Limb (tissue), 2 donors: ENCODE results near the gene CAP1.

ENCODE experiments used
- DNase-seq, 2 donors: peaks; one replicate each; pipeline ENCODE4 v3.0.0-alpha.2; 2016; ENCODE audit errors: extremely low spot score in 2 of 2

CAP1 gene

GRCh38 chr1:40095806-40096205 is 55.3 kb downstream of the CAP1 start:
- no peak for DNase-seq

GRCh38 chr1:40096646-40096976 is 56.1 kb downstream of the CAP1 start:
- DNase-seq = no peak

- peak; percentile 77 to 89 for DNase-seq
Observed at GRCh38 chr1:40096977-40097782, 56.7 kb downstream of the CAP1 start, which contains the start of gene PPT1. TSS of gene PPT1 (minus strand) at chr1:40097252. CDS start at chr1:40097238, 14 bp downstream.

GRCh38 chr1:40102038-40102437 is 61.5 kb downstream of the CAP1 start:
- DNase-seq = no peak

- DNase-seq = no peak
Observed at GRCh38 chr1:40102896-40103295, 62.4 kb downstream of the CAP1 start.

GRCh38 chr1:40105028-40105427 is 64.5 kb downstream of the CAP1 start:
- no peak for DNase-seq

- DNase-seq = no peak
Observed at GRCh38 chr1:40107290-40107959, 66.9 kb downstream of the CAP1 start.

GRCh38 chr1:40110389-40110788 is 69.9 kb downstream of the CAP1 start:
- DNase-seq = no peak

- no peak for DNase-seq
Observed at GRCh38 chr1:40114400-40114799, 73.9 kb downstream of the CAP1 start.

- DNase-seq = no peak
Observed at GRCh38 chr1:40120128-40120527, 79.6 kb downstream of the CAP1 start.
